Stomach (tissue), 4 donors: ENCODE measurements around the gene PXMP2.

Source experiments
- CTCF ChIP-seq, 7 experiments: fragments of 450-650 bp in 4 of 7; fragments of 200-600 bp in 3 of 7; sonication (generic) in 3 of 7; IDR thresholded peaks; one replicate each; pipeline ENCODE4 v1.5.1; 2016 to 2019; ENCODE audit warnings: antibody characterized with exemption in 7 of 7, control low read depth in 2 of 7, mild to moderate bottlenecking in 1 of 7
- POLR2A ChIP-seq, 4 donors: fragments of 450-650 bp; IDR thresholded peaks; one replicate each; pipeline ENCODE4 v1.6.1; 2016; ENCODE audit warnings: antibody characterized with exemption in 4 of 4, control low read depth in 2 of 4, mild to moderate bottlenecking in 1 of 4, moderate library complexity in 1 of 4
- POLR2AphosphoS5 ChIP-seq, 3 donors: sonication (generic); formaldehyde crosslinking; IDR thresholded peaks; one replicate each; pipeline ENCODE4 v1.6.1; 2016; ENCODE audit warnings: antibody characterized with exemption in 3 of 3

GRCh38 chr12:132713123-132713522 is 25.7 kb downstream of the PXMP2 start:
- no peak for TF ChIP-seq CTCF (IDR thresholded peaks at IDR 0.05)
- no peak for TF ChIP-seq POLR2A (IDR thresholded peaks at IDR 0.05)
- no peak for TF ChIP-seq POLR2AphosphoS5 (IDR thresholded peaks at IDR 0.05)
